ENCODE measurements around the gene IQCE.

DNA sequence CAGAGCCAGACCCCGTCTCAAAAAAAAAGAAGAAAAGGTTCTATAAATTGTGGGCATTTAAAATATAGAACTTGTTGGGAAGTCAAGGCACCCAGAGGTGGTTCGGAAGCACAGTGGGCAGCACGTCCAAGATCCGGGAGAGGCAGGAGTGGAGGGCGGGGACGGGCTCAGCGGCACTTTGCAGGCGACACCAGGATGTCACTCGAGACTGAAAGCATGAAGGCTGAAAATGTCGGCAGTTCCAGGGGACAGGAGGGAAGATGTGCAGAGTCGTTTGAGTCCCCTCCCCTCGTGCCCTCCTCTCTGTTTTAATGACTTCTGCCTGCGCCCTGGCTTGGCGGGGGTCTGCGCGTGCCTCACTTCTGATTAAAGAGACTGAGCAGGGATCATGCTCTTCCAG, 30.6 kb downstream of the IQCE start:
- TF ChIP-seq POLR2A (IDR thresholded peaks at IDR 0.05) (no peak), CTCF (IDR thresholded peaks at IDR 0.05) (no peak)
